Fibroblast of lung (primary cell): ENCODE measurements around the gene GSG1. TPM values are rescaled to one million over a fixed set of nuclear protein-coding genes. Genes with fewer than 3 reads are reported as not detected.

Experiments
- DNase-seq, 2 donors: peaks; one replicate each; pipeline versions ENCODE4 v3.0.0 to v3.0.0-alpha.2; 2010; ENCODE audit warnings: low read depth in 2 of 2
- H2AFZ ChIP-seq: 2 replicates; pipeline ENCODE4 v1.5.1; 2012; ENCODE audit warnings: low read length, control low read depth, inconsistent platforms
- H3K27ac ChIP-seq: 2 replicates; pipeline ENCODE4 v1.5.1; 2011; ENCODE audit warnings: low read length, control low read depth; ENCODE audit not compliant: insufficient read depth
- H3K27me3 ChIP-seq: 2 replicates; pipeline ENCODE4 v1.5.1; 2011; ENCODE audit warnings: mild to moderate bottlenecking, low read length; ENCODE audit not compliant: control insufficient read depth, insufficient read depth
- H3K36me3 ChIP-seq: 2 replicates; pipeline ENCODE4 v1.5.1; 2011; ENCODE audit warnings: low read length; ENCODE audit not compliant: control insufficient read depth, insufficient read depth
- H3K4me1 ChIP-seq: 2 replicates; pipeline ENCODE4 v1.5.1; 2011; ENCODE audit warnings: low read length; ENCODE audit not compliant: control insufficient read depth, insufficient read depth; ENCODE audit errors: extremely low read depth
- H3K4me2 ChIP-seq: 2 replicates; pipeline ENCODE4 v1.5.1; 2011; ENCODE audit warnings: low read length, control low read depth; ENCODE audit not compliant: insufficient read depth; ENCODE audit errors: extremely low read depth
- H3K4me3 ChIP-seq, 4 experiments: fragments of 200-600 bp in 1 of 4; sonication (generic) in 1 of 4; replicated peaks in 1 of 4; 2 replicates each; pipeline ENCODE4 v1.5.1; 2011 to 2016; ENCODE audit warnings: low read length in 4 of 4, low read depth in 3 of 4, mild to moderate bottlenecking in 3 of 4, control low read depth in 2 of 4, inconsistent platforms in 1 of 4, mixed read lengths in 1 of 4; ENCODE audit not compliant: insufficient read depth in 1 of 4; ENCODE audit errors: control extremely low read depth in 1 of 4
- H3K79me2 ChIP-seq: 2 replicates; pipeline ENCODE4 v1.5.1; 2012; ENCODE audit warnings: mild to moderate bottlenecking, low read length, inconsistent platforms; ENCODE audit not compliant: control insufficient read depth, insufficient read depth
- H3K9ac ChIP-seq: 2 replicates; pipeline ENCODE4 v1.5.1; 2011; ENCODE audit warnings: mild to moderate bottlenecking, low read length, control low read depth; ENCODE audit not compliant: insufficient read depth
- H3K9me3 ChIP-seq: 2 replicates; pipeline ENCODE4 v1.5.1; 2012; ENCODE audit warnings: low read depth, low read length; ENCODE audit not compliant: control insufficient read depth, insufficient read depth
- H4K20me1 ChIP-seq: 2 replicates; pipeline ENCODE4 v1.5.1; 2011; ENCODE audit warnings: low read length; ENCODE audit not compliant: control insufficient read depth, insufficient read depth; ENCODE audit errors: extremely low read depth
- CTCF ChIP-seq, 2 donors: IDR thresholded peaks in 1 of 2; conservative IDR thresholded peaks in 1 of 2; 1 replicate in 1 of 2; 2 replicates in 1 of 2; pipeline ENCODE4 v1.5.1; 2011 to 2012; ENCODE audit warnings: low read length in 2 of 2, control low read depth in 1 of 2, inconsistent platforms in 1 of 2, low read depth in 1 of 2, mild to moderate bottlenecking in 1 of 2
- EZH2 ChIP-seq: IDR thresholded peaks from 2 replicates; pipeline ENCODE4 v1.5.1; 2012; ENCODE audit warnings: low read length, control low read depth, mild to moderate bottlenecking; ENCODE audit errors: missing control alignments
- polyA plus RNA-seq, 2 donors: library from polyadenylated mRNA; depleted of rRNA in 1 of 2; stranded (reverse) in 1 of 2; unstranded in 1 of 2; fragments of >200 nt; gene quantifications; 2 replicates each; pipeline ENCODE4 v1.2.1, GENCODE V29; 2011 to 2012; ENCODE audit warnings: missing spikeins in 1 of 2
- total RNA-seq: library from RNA; depleted of rRNA; stranded (reverse); fragments of >200 nt; gene quantifications from 2 replicates; pipeline ENCODE4 v1.2.1, GENCODE V29; 2014

The GSG1 gene
- total and polyA plus RNA-seq, 2 donors (not counting 1 experiment from before 2014, with no cell fraction given), result 0.66 to 0.93 TPM

- DNase-seq, result no peak
- Histone ChIP-seq H3K79me2 (no peaks in the 10 kb centered on the region), H3K27me3 (no peaks in the 10 kb centered on the region), H4K20me1 (no peaks in the 10 kb centered on the region), H3K4me2 (no peak overlapping the region), H3K27ac (no peak overlapping the region), H3K9ac (no peak overlapping the region), H3K9me3 (no peaks in the 10 kb centered on the region), H3K4me1 (peaks cover 11% of the 10 kb centered on the region), H2AFZ (no peak overlapping the region), H3K4me3 (no peak overlapping the region), H3K36me3 (no peaks in the 10 kb centered on the region)
- no peak for TF ChIP-seq CTCF (conservative IDR thresholded peaks at IDR 0.05 in 1 of 2, IDR thresholded peaks at IDR 0.05 in 1 of 2; ENCODE audit: low read depth in 1 of 2, low read length in 2 of 2)
- no peak for TF ChIP-seq EZH2
Observed at GRCh38 chr12:13105781-13106180, 2.3 kb upstream of the GSG1 start.

- H4K20me1 ChIP-seq, result no peaks in the 10 kb centered on the region
- DNase-seq, result no peak
- no peak overlapping the region for H3K4me2 ChIP-seq
- no peak overlapping the region for H3K27ac ChIP-seq
- peaks cover 24% of the 10 kb centered on the region for H3K4me1 ChIP-seq
- no peaks in the 10 kb centered on the region for H3K36me3 ChIP-seq
- H3K9me3 ChIP-seq, result no peaks in the 10 kb centered on the region
- H3K4me3 ChIP-seq, result no peak overlapping the region
- H3K27me3 ChIP-seq, result no peaks in the 10 kb centered on the region
- no peaks in the 10 kb centered on the region for H3K79me2 ChIP-seq
- TF ChIP-seq EZH2 (no peak), CTCF (conservative IDR thresholded peaks at IDR 0.05 in 1 of 2, IDR thresholded peaks at IDR 0.05 in 1 of 2; ENCODE audit: low read depth in 1 of 2, low read length in 2 of 2) (no peak)
- H2AFZ ChIP-seq, result no peak overlapping the region
- H3K9ac ChIP-seq, result no peak overlapping the region
Observed at GRCh38 chr12:13104409-13104808, 942 bp upstream of the GSG1 start.

GRCh38 chr12:13102461-13103195, 839 bp downstream of the GSG1 start:
- Histone ChIP-seq H3K9ac (no peak overlapping the region), H3K79me2 (no peaks in the 10 kb centered on the region), H3K4me3 (no peak overlapping the region), H3K9me3 (no peaks in the 10 kb centered on the region), H3K36me3 (no peaks in the 10 kb centered on the region), H4K20me1 (no peaks in the 10 kb centered on the region), H3K4me1 (peaks cover 34% of the 10 kb centered on the region), H3K4me2 (peak overlapping the region; percentile 5), H3K27ac (peak overlapping the region; percentile 100), H2AFZ (peak overlapping the region; percentile 24), H3K27me3 (no peaks in the 10 kb centered on the region)
- DNase-seq, result peak; percentile 34 to 66
- TF ChIP-seq EZH2 (no peak), CTCF (conservative IDR thresholded peaks at IDR 0.05 in 1 of 2, IDR thresholded peaks at IDR 0.05 in 1 of 2; ENCODE audit: low read depth in 1 of 2, low read length in 2 of 2) (no peak)
